ENCODE results near the gene CD200R1L.

The CD200R1L gene

GRCh38 chr3:112786881-112787579 is 59.6 kb downstream of the CD200R1L start:
- no peak for DNase-seq

- no peak for DNase-seq
These were observed 60.6 kb downstream of the CD200R1L start for GRCh38 chr3:112786002-112786590.

GRCh38 chr3:112785321-112786001 is 61.2 kb downstream of the CD200R1L start:
- no peak for DNase-seq

- no peak for DNase-seq
These were observed 64.2 kb downstream of the CD200R1L start for GRCh38 chr3:112782491-112782890.

- DNase-seq, result no peak
These were observed 65.1 kb downstream of the CD200R1L start for GRCh38 chr3:112781599-112781998.

- no peak for DNase-seq
These were observed 66.8 kb downstream of the CD200R1L start for GRCh38 chr3:112779558-112780480.

GRCh38 chr3:112779011-112779410 is 67.7 kb downstream of the CD200R1L start:
- no peak for DNase-seq

- DNase-seq, result no peak
These were observed 68.2 kb downstream of the CD200R1L start for GRCh38 chr3:112778353-112778948.

- no peak for DNase-seq
These were observed 68.9 kb downstream of the CD200R1L start for GRCh38 chr3:112777811-112778210.

- DNase-seq, result no peak
These were observed 69.8 kb downstream of the CD200R1L start for GRCh38 chr3:112776836-112777235.

GRCh38 chr3:112776000-112776399 is 70.7 kb downstream of the CD200R1L start:
- DNase-seq, result no peak

GRCh38 chr3:112775011-112775742 is 71.5 kb downstream of the CD200R1L start:
- no peak for DNase-seq

GRCh38 chr3:112774293-112774926 is 72.3 kb downstream of the CD200R1L start:
- DNase-seq, result no peak

GRCh38 chr3:112773864-112774263 is 72.8 kb downstream of the CD200R1L start:
- no peak for DNase-seq

GRCh38 chr3:112770951-112771350 is 75.7 kb downstream of the CD200R1L start:
- DNase-seq, result no peak

- no peak for DNase-seq
These were observed 76.5 kb downstream of the CD200R1L start for GRCh38 chr3:112770032-112770626.

GRCh38 chr3:112769286-112769978 is 77.2 kb downstream of the CD200R1L start:
- no peak for DNase-seq

- no peak for DNase-seq
These were observed 78.9 kb downstream of the CD200R1L start for GRCh38 chr3:112767777-112768176.

- DNase-seq, result no peak
These were observed 79.5 kb downstream of the CD200R1L start for GRCh38 chr3:112767177-112767576.
